Parathyroid adenoma (tissue), 2 donors: ENCODE results near the gene MCAM.

Source experiments
- H2AFZ ChIP-seq: fragments of 300-600 bp; sonication (generic); one replicate; pipeline ENCODE4 v1.7.0; 2017; ENCODE audit warnings: antibody characterized with exemption, mild to moderate bottlenecking
- H3K27ac ChIP-seq: fragments of 300-600 bp; sonication (generic); one replicate; pipeline ENCODE4 v1.7.0; 2017
- H3K27me3 ChIP-seq: fragments of 300-600 bp; sonication (generic); one replicate; pipeline ENCODE4 v1.7.0; 2017; ENCODE audit warnings: low read length; ENCODE audit not compliant: control insufficient read depth, insufficient read depth
- H3K36me3 ChIP-seq: fragments of 300-600 bp; sonication (generic); one replicate; pipeline ENCODE4 v1.7.0; 2017; ENCODE audit warnings: low read length; ENCODE audit not compliant: control insufficient read depth, insufficient read depth
- H3K4me1 ChIP-seq: fragments of 300-600 bp; sonication (generic); one replicate; pipeline ENCODE4 v1.7.0; 2017; ENCODE audit warnings: control low read depth
- H3K4me2 ChIP-seq: fragments of 300-600 bp; sonication (generic); one replicate; pipeline ENCODE4 v1.7.0; 2017; ENCODE audit warnings: low read length
- H3K4me3 ChIP-seq: fragments of 300-600 bp; sonication (generic); one replicate; pipeline ENCODE4 v1.7.0; 2017; ENCODE audit warnings: low read depth, low read length
- H3K79me2 ChIP-seq: fragments of 300-600 bp; sonication (generic); one replicate; pipeline ENCODE4 v1.7.0; 2017; ENCODE audit warnings: control low read depth
- H3K9ac ChIP-seq: fragments of 300-600 bp; sonication (generic); one replicate; pipeline ENCODE4 v1.7.0; 2017; ENCODE audit warnings: mild to moderate bottlenecking
- H3K9me3 ChIP-seq: fragments of 300-600 bp; sonication (generic); one replicate; pipeline ENCODE4 v1.7.0; 2017; ENCODE audit warnings: low read length; ENCODE audit not compliant: control insufficient read depth
- TF ChIP-seq, protein P1 (sequence below): fragments of 300-600 bp; sonication (generic); IDR thresholded peaks from one replicate; pipeline ENCODE4 v1.7.0; 2017; ENCODE audit warnings: antibody characterized with exemption, mild to moderate bottlenecking
- donor health status: primary hyperparathyroidism.

The MCAM gene

DNA sequence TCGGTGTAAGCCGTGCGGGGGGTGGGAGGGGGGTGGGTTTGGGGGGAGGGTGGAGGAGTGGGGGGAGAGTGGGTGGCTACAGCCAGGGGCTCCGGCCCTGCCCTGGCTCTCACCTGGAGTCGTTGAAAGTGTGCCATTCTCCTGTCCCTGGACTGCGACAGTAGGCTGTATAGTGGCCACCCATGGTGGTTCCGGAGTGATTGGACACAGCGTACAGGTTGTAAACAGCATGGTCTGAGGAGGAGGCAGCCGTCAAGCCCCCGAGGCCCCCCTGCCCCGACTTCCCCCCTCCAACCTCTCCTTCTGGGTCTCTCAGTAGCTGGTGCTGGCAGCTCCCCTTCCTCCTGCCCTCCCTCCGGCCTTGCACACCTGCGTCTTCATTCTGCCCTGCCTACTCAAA lies 40.1 kb upstream of the MCAM start:
- no peaks in the 10 kb centered on the region for H3K36me3 ChIP-seq
- H3K79me2 ChIP-seq = no peaks in the 10 kb centered on the region
- TF ChIP-seq, protein P1, sequence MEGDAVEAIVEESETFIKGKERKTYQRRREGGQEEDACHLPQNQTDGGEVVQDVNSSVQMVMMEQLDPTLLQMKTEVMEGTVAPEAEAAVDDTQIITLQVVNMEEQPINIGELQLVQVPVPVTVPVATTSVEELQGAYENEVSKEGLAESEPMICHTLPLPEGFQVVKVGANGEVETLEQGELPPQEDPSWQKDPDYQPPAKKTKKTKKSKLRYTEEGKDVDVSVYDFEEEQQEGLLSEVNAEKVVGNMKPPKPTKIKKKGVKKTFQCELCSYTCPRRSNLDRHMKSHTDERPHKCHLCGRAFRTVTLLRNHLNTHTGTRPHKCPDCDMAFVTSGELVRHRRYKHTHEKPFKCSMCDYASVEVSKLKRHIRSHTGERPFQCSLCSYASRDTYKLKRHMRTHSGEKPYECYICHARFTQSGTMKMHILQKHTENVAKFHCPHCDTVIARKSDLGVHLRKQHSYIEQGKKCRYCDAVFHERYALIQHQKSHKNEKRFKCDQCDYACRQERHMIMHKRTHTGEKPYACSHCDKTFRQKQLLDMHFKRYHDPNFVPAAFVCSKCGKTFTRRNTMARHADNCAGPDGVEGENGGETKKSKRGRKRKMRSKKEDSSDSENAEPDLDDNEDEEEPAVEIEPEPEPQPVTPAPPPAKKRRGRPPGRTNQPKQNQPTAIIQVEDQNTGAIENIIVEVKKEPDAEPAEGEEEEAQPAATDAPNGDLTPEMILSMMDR = no peak
- no peaks in the 10 kb centered on the region for H3K27me3 ChIP-seq
- no peaks in the 10 kb centered on the region for H3K9me3 ChIP-seq
- no peak overlapping the region for H3K27ac ChIP-seq
- peaks cover 6% of the 10 kb centered on the region for H3K4me1 ChIP-seq
- no peak overlapping the region for H2AFZ ChIP-seq
- H3K4me2 ChIP-seq = no peak overlapping the region
- no peak overlapping the region for H3K9ac ChIP-seq
- no peak overlapping the region for H3K4me3 ChIP-seq

DNA sequence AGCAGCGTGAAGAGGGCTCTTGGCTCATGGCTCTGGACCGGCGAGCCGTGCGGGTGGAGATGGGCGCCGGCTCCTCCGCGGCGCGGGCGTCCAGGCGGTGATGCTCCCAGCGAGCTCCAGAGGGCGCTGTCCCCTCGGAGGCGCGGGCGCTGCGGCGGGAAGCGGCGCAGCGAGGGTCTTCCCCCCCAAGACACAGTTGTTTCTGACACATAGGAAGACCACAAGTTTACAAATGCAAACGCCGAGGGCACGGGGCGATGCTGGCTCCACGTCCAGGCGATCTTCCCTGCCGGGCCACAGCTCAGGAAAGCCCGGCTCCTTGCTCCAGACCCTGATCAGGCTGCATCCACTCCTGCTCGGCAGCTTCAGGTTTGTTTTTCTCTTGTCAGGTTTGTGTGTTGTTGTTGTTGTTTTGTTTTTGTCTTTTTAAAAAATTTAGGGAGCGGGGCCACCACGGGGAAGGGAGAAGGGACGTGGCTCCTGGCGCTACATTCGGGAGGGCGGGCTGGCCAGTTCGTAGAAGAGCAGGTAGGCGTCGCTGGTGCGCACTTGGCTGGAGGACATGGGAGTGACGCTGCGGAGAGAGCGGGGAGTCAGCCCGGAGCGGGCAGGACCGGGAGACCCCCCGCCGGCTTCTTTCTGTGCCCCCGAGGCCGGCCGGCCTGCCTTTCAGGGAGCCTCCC lies 39.6 kb upstream of the MCAM start:
- Histone ChIP-seq H3K9ac (no peak overlapping the region), H2AFZ (peak overlapping the region; percentile 58), H3K79me2 (no peaks in the 10 kb centered on the region), H3K4me1 (no peaks in the 10 kb centered on the region), H3K9me3 (no peaks in the 10 kb centered on the region), H3K27ac (no peak overlapping the region), H3K4me3 (peak overlapping the region; percentile 33), H3K36me3 (no peaks in the 10 kb centered on the region), H3K4me2 (peak overlapping the region; percentile 51), H3K27me3 (no peaks in the 10 kb centered on the region)
- TF ChIP-seq, protein P1 = peak; percentile 13

DNA sequence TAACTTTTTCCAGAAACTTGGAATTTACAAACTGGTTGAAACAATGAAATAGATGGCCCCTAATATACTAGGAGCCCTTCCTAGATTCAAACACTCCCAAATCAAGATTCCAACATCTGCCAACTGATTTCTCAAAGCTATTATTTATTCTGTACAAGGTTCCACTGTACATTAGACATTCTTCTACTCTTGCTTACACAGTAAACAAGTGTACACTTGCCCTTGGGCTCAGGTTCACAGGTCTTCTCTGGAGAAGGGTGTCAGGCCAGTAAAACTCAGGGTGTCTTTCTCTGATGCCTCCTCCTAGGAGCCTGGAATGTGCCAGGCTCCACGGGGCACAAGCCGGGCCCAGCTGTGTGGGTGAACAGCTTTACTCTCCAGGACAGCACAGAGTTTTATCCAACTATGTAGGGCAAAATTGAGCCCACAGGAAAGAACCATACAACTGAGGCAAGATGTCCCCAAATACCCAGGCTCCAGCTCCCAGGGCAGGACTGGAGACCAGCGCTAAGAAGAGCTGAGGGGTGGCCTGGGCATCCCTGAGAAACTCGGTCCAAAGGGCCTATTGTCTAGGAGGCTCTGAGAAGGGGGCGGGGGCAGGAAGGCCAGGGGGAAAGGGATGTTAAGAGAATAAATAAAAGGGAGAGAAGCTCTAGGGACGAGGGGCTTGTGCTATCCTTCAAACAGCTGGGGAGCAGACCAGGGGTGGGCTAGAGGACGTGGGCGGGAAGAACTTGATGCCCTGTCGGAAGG lies 38.3 kb upstream of the MCAM start:
- Histone ChIP-seq H3K27ac (no peak overlapping the region), H3K27me3 (no peaks in the 10 kb centered on the region), H3K4me2 (no peak overlapping the region), H3K4me3 (no peak overlapping the region), H3K9ac (no peak overlapping the region), H3K36me3 (no peaks in the 10 kb centered on the region), H3K4me1 (no peaks in the 10 kb centered on the region), H3K79me2 (no peaks in the 10 kb centered on the region), H2AFZ (no peak overlapping the region), H3K9me3 (no peaks in the 10 kb centered on the region)
- TF ChIP-seq, protein P1 = no peak

DNA sequence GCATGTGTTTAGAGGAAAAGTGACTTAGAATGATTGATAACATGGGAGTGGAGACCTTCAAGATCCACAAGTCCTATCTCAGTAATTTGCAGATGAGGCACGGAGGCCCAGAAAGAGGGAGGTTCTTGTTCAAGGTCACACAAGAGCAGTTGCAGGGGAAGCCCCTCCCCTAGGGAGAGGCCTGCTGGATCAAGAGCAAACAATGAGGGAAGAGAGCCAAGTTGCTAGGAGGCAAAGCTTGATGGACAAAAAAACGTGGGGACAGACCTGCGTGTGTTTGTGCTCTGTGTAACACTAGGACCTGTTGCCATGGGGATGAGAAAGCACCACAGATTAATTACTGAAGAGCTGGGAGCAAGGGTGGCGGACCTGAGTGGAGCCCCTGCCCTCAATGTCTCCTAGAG lies 35.9 kb upstream of the MCAM start:
- Histone ChIP-seq H3K4me1 (no peaks in the 10 kb centered on the region), H3K9ac (no peak overlapping the region), H3K79me2 (no peaks in the 10 kb centered on the region), H3K4me2 (no peak overlapping the region), H2AFZ (peak overlapping the region; percentile 33), H3K36me3 (no peaks in the 10 kb centered on the region), H3K27ac (no peak overlapping the region), H3K9me3 (no peaks in the 10 kb centered on the region), H3K4me3 (no peak overlapping the region), H3K27me3 (no peaks in the 10 kb centered on the region)
- TF ChIP-seq, protein P1 = no peak
